Smooth muscle cell (in vitro differentiated cells): ENCODE results near the gene ARFGEF2. TPM values are rescaled to one million over a fixed set of nuclear protein-coding genes. Genes with fewer than 3 reads are reported as not detected.
"Not testable (repeated sequence)": the region's sequence is repeated elsewhere in the genome, so short reads cannot be mapped to it uniquely, and the experiment has no call there.

Experiments used
- DNase-seq: peaks from one replicate; lab custom pipeline; 2025; ENCODE audit not compliant: unreplicated experiment; lab: John Stamatoyannopoulos, UW
- H2AFZ ChIP-seq: fragments of 200-600 bp; sonication (generic); 2 replicates; pipeline ENCODE4 v1.6.0; 2016; ENCODE audit warnings: antibody characterized with exemption, low read depth, mild to moderate bottlenecking
- H3F3A ChIP-seq: fragments of 200-600 bp; sonication (generic); 2 replicates; pipeline ENCODE4 v1.6.0; 2017; ENCODE audit warnings: antibody characterized with exemption, low read depth
- H3K27ac ChIP-seq: fragments of 200-600 bp; sonication (generic); 2 replicates; pipeline ENCODE4 v1.5.1; 2016; ENCODE audit warnings: low read depth, mild to moderate bottlenecking
- H3K27me3 ChIP-seq: fragments of 200-600 bp; sonication (generic); 2 replicates; pipeline ENCODE4 v1.6.1; 2016; ENCODE audit warnings: low read depth, mild to moderate bottlenecking
- H3K36me3 ChIP-seq: fragments of 200-600 bp; sonication (generic); 2 replicates; pipeline ENCODE4 v1.5.1; 2016; ENCODE audit warnings: low read depth
- H3K4me1 ChIP-seq: fragments of 200-600 bp; sonication (generic); 2 replicates; pipeline ENCODE4 v1.5.1; 2016; ENCODE audit warnings: low read depth
- H3K4me2 ChIP-seq: fragments of 200-600 bp; sonication (generic); 2 replicates; pipeline ENCODE4 v1.6.0; 2016; ENCODE audit warnings: mild to moderate bottlenecking
- H3K4me3 ChIP-seq: fragments of 200-600 bp; sonication (generic); 2 replicates; pipeline ENCODE4 v1.5.1; 2016; ENCODE audit warnings: mild to moderate bottlenecking
- H3K79me2 ChIP-seq: fragments of 200-600 bp; sonication (generic); 2 replicates; pipeline ENCODE4 v1.6.0; 2016; ENCODE audit warnings: low read depth, mild to moderate bottlenecking
- H3K9ac ChIP-seq: fragments of 200-600 bp; sonication (generic); 2 replicates; pipeline ENCODE4 v1.6.0; 2016; ENCODE audit warnings: low read depth
- H3K9me3 ChIP-seq: fragments of 200-600 bp; sonication (generic); replicated peaks from 2 replicates; pipeline ENCODE4 v1.5.1; 2016; ENCODE audit warnings: low read depth
- H4K20me1 ChIP-seq: fragments of 200-600 bp; sonication (generic); 2 replicates; pipeline ENCODE4 v1.6.0; 2016; ENCODE audit warnings: low read depth
- CTCF ChIP-seq: fragments of 200-600 bp; sonication (generic); IDR thresholded peaks from 2 replicates; pipeline ENCODE4 v1.5.1; 2017; ENCODE audit warnings: borderline replicate concordance, mild to moderate bottlenecking, antibody characterized with exemption; ENCODE audit not compliant: insufficient read depth, poor library complexity, severe bottlenecking
- WGBS: methylation state at CpG from one replicate; pipeline ENCODE4 v1.1.7; 2016; ENCODE audit warnings: low lambda C conversion rate; 5-methylcytosine and 5-hydroxymethylcytosine counted together
- polyA plus RNA-seq: library from polyadenylated mRNA; unstranded; fragments of >200 nt; fragmentation: Nextera tagmentation; extraction: Ambion mirVana; gene quantifications from 2 replicates; pipeline ENCODE4 v1.2.1, GENCODE V29; 2016
- total RNA-seq: library from RNA; depleted of rRNA; stranded (reverse); fragments of >200 nt; gene quantifications from 2 replicates; pipeline ENCODE4 v1.2.3, GENCODE V29; 2014

Gene ARFGEF2
- total and polyA plus RNA-seq, 2 experiments from 2014 or later = 6.5 to 29.6 TPM

GRCh38 chr20:48936178-48936577 is 14.7 kb downstream of the ARFGEF2 start:
- H3F3A ChIP-seq, H3K9ac ChIP-seq, H3K27ac ChIP-seq, H3K4me2 ChIP-seq, H3K36me3 ChIP-seq, H3K4me1 ChIP-seq, H3K4me3 ChIP-seq, DNase-seq, H2AFZ ChIP-seq, H3K27me3 ChIP-seq, H3K9me3 ChIP-seq: not testable (repeated sequence)
- WGBS = no CpG with 5 or more reads among the region's 30 CpGs
- peaks cover 87% of the 10 kb centered on the region for H4K20me1 ChIP-seq
- peaks cover 75% of the 10 kb centered on the region for H3K79me2 ChIP-seq

GRCh38 chr20:48937674-48938073 is 16.2 kb downstream of the ARFGEF2 start:
- Histone ChIP-seq H3K79me2 (peaks cover 63% of the 10 kb centered on the region), H3K4me1 (no peaks in the 10 kb centered on the region), H2AFZ (no peak overlapping the region), H3K4me2 (no peak overlapping the region), H4K20me1 (peaks cover 84% of the 10 kb centered on the region), H3K9me3 (no peaks in the 10 kb centered on the region), H3K27me3 (no peaks in the 10 kb centered on the region), H3F3A (no peaks in the 10 kb centered on the region), H3K27ac (no peak overlapping the region), H3K4me3 (no peak overlapping the region), H3K36me3 (peaks cover 2% of the 10 kb centered on the region), H3K9ac (no peak overlapping the region)
- WGBS = 52% methylated on average over 5 of the region's 5 CpGs
- DNase-seq = no peak
- no peak for TF ChIP-seq CTCF

GRCh38 chr20:48938670-48939069 is 17.2 kb downstream of the ARFGEF2 start:
- no peak overlapping the region for H3K4me2 ChIP-seq
- H3K9me3 ChIP-seq = no peaks in the 10 kb centered on the region
- H3K36me3 ChIP-seq = peaks cover 8% of the 10 kb centered on the region
- TF ChIP-seq CTCF = no peak
- H3K4me3 ChIP-seq = no peak overlapping the region
- peaks cover 54% of the 10 kb centered on the region for H3K79me2 ChIP-seq
- no peaks in the 10 kb centered on the region for H3K4me1 ChIP-seq
- DNase-seq = no peak
- WGBS = 79% methylated on average over 6 of the region's 6 CpGs
- H4K20me1 ChIP-seq = peaks cover 83% of the 10 kb centered on the region
- H3K27me3 ChIP-seq = no peaks in the 10 kb centered on the region
- H3K9ac ChIP-seq = no peak overlapping the region
- H3F3A ChIP-seq = no peaks in the 10 kb centered on the region
- no peak overlapping the region for H3K27ac ChIP-seq
- H2AFZ ChIP-seq = no peak overlapping the region

GRCh38 chr20:48940170-48940569 is 18.7 kb downstream of the ARFGEF2 start:
- H3K79me2 ChIP-seq = peaks cover 41% of the 10 kb centered on the region
- H3F3A ChIP-seq = no peaks in the 10 kb centered on the region
- H3K9me3 ChIP-seq = no peaks in the 10 kb centered on the region
- no peak overlapping the region for H3K4me3 ChIP-seq
- no peak overlapping the region for H2AFZ ChIP-seq
- no peak overlapping the region for H3K27ac ChIP-seq
- WGBS = 93% methylated on average over 2 of the region's 2 CpGs
- no peak overlapping the region for H3K4me2 ChIP-seq
- no peak overlapping the region for H3K9ac ChIP-seq
- peaks cover 8% of the 10 kb centered on the region for H3K36me3 ChIP-seq
- no peaks in the 10 kb centered on the region for H3K27me3 ChIP-seq
- no peaks in the 10 kb centered on the region for H3K4me1 ChIP-seq
- no peak for DNase-seq
- peaks cover 85% of the 10 kb centered on the region for H4K20me1 ChIP-seq
- TF ChIP-seq CTCF = no peak
